SHP77 treated with DMSO at 0.1 percent for 48 hours (cell line): ENCODE results near the gene HM13.
"Not testable (repeated sequence)": the region's sequence is repeated elsewhere in the genome, so short reads cannot be mapped to it uniquely, and the experiment has no call there.

ENCODE experiments used
- DNase-seq: peaks from one replicate; lab custom pipeline; 2025; lab: John Stamatoyannopoulos, UW

Gene HM13

DNA sequence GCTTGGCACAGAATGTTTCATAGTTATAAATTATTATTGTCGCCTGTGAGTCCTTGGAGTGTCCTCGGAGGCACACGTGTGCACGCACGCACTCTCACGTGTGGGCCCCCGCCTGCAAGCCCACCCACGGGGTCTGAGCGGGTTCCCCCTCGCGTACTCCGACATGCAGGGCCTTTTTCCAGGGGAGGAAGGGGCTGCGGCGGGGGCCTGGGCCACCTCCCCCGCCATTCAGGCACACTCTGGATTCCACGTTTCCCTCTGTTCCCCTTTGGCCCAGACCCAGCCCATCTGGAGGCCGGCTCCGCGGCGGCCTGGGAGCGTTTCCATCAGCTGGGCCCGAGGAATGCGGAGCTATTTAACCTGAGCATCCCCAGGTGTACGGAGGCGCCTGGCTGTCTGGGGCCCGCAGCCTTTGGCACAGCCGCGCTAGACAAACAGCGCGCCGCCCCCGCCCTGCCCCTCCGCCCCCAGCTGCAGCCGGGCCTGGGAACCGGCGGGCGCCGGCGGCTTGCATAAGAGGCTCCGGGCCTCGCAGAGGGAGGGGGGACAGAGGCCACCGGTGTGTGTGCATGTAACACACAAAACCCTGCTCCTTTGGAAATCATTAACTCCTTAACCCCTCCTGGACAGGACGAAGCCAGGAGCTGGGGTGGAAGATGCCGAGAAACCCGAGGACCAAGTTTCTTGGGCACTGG is 94.2 kb downstream of the HM13 start:
- peak; percentile 91 for DNase-seq

DNA sequence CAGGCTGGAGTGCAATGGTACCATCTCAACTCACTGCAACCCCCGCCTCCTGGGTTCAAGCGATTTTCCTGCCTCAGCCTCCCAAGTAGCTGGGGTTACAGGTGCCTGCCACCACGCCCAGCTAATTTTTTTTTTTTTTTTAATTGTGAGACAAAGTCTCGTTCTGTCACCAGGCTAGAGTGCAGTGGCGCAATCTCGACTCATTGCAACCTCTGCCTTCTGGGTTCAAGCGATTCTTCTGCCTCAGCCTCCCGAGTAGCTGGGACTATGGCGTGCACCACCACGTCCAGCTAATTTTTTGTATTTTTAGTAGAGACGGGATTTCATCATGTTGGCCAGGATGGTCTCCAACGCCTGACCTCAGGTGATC is 98.0 kb downstream of the HM13 start:
- not testable (repeated sequence) for DNase-seq

- DNase-seq: no peak
Measured at GRCh38 chr20:31615416-31615815, 101.2 kb downstream of the HM13 start.

- DNase-seq: no peak
Measured at GRCh38 chr20:31617432-31618104, 103.3 kb downstream of the HM13 start.
